KOPT-K1 (cell line): ENCODE measurements around the gene GRID1.

ENCODE experiments used
- H3K27ac ChIP-seq: fragments of 200-600 bp; sonication (generic); 2 replicates; pipeline ENCODE4 v1.5.1; 2016; ENCODE audit warnings: antibody characterized with exemption, mild to moderate bottlenecking, low read depth, low read length; ENCODE audit not compliant: poor library complexity, severe bottlenecking
- H3K36me3 ChIP-seq: fragments of 200-600 bp; sonication (generic); 2 replicates; pipeline ENCODE4 v1.5.1; 2017; ENCODE audit warnings: antibody characterized with exemption, mild to moderate bottlenecking, low read length, moderate library complexity; ENCODE audit not compliant: insufficient read depth
- H3K9me3 ChIP-seq: fragments of 200-600 bp; sonication (generic); 2 replicates; pipeline ENCODE4 v1.5.1; 2017; ENCODE audit warnings: antibody characterized with exemption, low read length, mild to moderate bottlenecking; ENCODE audit not compliant: insufficient read depth, poor library complexity, severe bottlenecking

The GRID1 gene

GRCh38 chr10:86366033-86366901 lies at the start of gene GRID1:
GRID1 (minus strand) TSS chr10:86366795.
- H3K27ac ChIP-seq, result no peak within 1 kb of the TSS
- H3K9me3 ChIP-seq, result no peaks in the 10 kb centered on the region
- no peaks in the 10 kb centered on the region for H3K36me3 ChIP-seq

GRCh38 chr10:86415583-86415982 lies 49.0 kb upstream of the GRID1 start:
- Histone ChIP-seq H3K9me3 (no peaks in the 10 kb centered on the region), H3K27ac (no peak overlapping the region), H3K36me3 (no peaks in the 10 kb centered on the region)

DNA sequence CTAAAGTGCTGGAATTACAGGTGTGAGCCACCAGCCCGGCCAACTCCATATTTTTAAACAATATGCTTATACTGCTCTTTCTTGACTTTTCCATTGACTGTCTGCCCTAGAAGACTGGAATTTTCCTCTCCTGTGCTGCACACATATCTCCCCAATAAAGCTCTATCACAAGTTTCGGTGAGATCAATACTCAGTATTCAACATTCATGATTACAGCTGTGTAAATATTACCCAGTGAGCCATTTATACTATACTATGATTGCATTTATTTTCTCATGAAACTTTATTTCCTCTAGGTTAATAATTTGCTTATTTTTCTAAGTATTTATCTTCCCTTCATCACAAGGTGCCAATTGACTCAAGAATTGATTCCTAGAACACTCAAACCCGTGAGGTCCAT lies 48.5 kb upstream of the GRID1 start:
- H3K27ac ChIP-seq, result no peak overlapping the region
- H3K36me3 ChIP-seq, result no peaks in the 10 kb centered on the region
- H3K9me3 ChIP-seq, result no peaks in the 10 kb centered on the region

GRCh38 chr10:86413046-86413728 lies 46.6 kb upstream of the GRID1 start:
- H3K27ac ChIP-seq, result peak overlapping the region; percentile 70
- H3K9me3 ChIP-seq, result no peaks in the 10 kb centered on the region
- H3K36me3 ChIP-seq, result no peaks in the 10 kb centered on the region

DNA sequence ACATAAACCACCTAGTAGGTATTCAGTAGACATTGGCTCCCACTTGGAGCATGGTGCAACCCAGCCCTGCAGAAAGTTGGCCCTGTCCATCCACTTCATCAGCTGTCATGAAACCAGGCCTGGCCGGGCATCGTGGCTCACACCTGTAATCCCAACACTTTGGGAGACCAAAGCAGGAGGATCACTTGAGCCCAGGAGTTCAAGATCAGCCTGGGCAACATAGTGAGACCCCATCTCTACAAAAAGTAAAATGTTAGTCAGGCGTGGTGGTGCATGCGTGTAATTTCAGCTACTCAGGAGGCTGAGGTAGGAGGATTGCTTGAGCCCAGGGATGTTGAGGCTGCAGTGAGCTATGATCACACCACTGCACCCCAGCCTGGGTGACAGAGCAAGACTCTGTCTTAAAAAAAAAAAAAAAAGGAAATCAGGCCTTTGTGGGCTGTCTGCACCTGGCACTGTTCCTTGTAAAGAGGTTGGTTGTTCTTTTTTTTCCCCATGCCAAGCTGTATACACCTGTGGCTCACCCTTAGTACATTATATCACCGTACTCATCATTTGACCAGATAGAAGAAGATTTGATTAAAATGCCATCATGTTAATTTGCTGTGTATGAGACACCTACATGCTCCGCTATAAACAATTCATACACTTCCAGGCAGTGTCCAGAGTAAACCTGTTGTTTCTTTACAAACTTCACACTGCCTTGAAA lies 45.4 kb upstream of the GRID1 start:
- H3K9me3 ChIP-seq, result no peaks in the 10 kb centered on the region
- H3K27ac ChIP-seq, result peak overlapping the region; percentile 70
- H3K36me3 ChIP-seq, result no peaks in the 10 kb centered on the region

GRCh38 chr10:86411281-86411841 lies 44.8 kb upstream of the GRID1 start:
- Histone ChIP-seq H3K36me3 (no peaks in the 10 kb centered on the region), H3K27ac (peak overlapping the region; percentile 70), H3K9me3 (no peaks in the 10 kb centered on the region)

- no peaks in the 10 kb centered on the region for H3K9me3 ChIP-seq
- no peaks in the 10 kb centered on the region for H3K36me3 ChIP-seq
- peak overlapping the region; percentile 70 for H3K27ac ChIP-seq
Measured at GRCh38 chr10:86410542-86411124, 44.0 kb upstream of the GRID1 start.

- H3K27ac ChIP-seq, result no peak overlapping the region
- H3K36me3 ChIP-seq, result no peaks in the 10 kb centered on the region
- H3K9me3 ChIP-seq, result no peaks in the 10 kb centered on the region
Measured at GRCh38 chr10:86409183-86409582, 42.6 kb upstream of the GRID1 start.

DNA sequence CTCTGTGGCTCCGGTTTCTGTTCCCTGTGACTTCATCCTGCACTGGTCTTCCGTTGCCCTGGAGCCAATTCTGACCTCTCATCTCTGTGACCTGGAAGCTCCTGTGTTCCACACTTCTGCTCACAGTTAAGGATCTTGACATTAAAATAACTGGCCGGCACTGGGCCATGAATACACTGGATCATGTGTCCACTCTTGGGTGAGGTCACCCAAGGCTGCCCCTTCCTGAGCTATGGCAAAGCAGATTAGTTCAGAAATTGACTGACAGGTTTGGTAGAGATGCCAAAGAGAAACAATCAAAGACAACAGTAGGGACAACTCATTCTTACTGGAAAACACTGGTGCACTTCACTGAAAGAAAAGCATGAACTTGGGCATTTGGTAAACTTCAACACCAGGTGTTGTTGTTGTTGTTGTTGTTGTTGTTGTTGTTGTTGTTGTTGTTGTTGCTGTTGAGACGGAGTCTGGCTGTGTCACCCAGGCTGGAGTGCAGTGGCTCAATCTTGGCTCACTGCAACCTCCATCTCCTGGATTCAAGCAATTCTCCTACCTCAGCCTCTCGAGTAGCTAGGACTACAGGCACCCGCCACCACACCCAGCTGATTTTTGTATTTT lies 36.7 kb upstream of the GRID1 start:
- no peaks in the 10 kb centered on the region for H3K9me3 ChIP-seq
- H3K36me3 ChIP-seq, result no peaks in the 10 kb centered on the region
- H3K27ac ChIP-seq, result no peak overlapping the region

DNA sequence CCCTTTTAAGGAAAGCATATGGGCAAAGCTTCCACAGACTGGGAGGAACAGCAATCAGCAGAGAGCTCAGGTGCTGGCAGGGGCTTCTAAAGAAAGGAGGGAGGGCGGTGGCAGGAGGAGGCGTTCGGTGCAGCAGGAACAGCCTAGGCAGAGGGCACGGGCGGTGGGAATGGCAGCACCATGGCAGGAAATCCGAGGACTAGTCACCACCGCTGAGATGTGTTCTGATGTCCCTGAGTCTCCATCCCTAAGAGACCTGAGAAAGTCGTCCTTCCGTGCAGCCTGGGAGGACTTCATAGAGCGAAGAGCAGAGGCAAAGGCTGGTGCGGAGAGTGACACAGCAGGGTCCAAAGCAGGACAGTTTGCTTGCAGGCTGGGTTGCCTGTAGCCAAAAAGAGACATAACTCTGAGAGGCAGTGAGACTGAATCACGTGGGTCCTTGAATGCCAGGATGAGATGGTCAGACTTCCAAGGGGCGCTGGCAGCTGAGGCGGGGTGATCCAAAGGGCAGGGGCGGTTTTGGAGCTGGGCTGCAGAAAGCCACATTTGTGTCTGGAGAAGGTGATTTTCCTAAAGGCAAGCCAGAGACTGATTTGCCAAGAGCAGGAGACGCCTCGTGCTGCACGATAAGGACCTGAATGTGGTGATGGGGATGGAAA lies 35.8 kb upstream of the GRID1 start:
- Histone ChIP-seq H3K36me3 (no peaks in the 10 kb centered on the region), H3K9me3 (no peaks in the 10 kb centered on the region), H3K27ac (no peak overlapping the region)

- Histone ChIP-seq H3K9me3 (no peaks in the 10 kb centered on the region), H3K36me3 (no peaks in the 10 kb centered on the region), H3K27ac (no peak overlapping the region)
Measured at GRCh38 chr10:86401588-86402282, 35.1 kb upstream of the GRID1 start.

GRCh38 chr10:86400705-86401587 lies 34.4 kb upstream of the GRID1 start:
- Histone ChIP-seq H3K36me3 (no peaks in the 10 kb centered on the region), H3K27ac (peak overlapping the region; percentile 54), H3K9me3 (no peaks in the 10 kb centered on the region)
